Lower leg skin (tissue), 4 donors: ENCODE measurements around the gene SERAC1. TPM values are rescaled to one million over a fixed set of nuclear protein-coding genes. Genes with fewer than 3 reads are reported as not detected.

Experiments
- DNase-seq, 2 donors: peaks; one replicate each; pipeline ENCODE4 v3.0.0-alpha.2; 2019; ENCODE audit warnings: low spot score in 2 of 2
- H3K4me3 ChIP-seq: fragments of 200-600 bp; sonication (generic); 2 replicates; pipeline ENCODE4 v1.5.1; 2017; ENCODE audit warnings: mild to moderate bottlenecking, low read depth; ENCODE audit not compliant: poor library complexity, severe bottlenecking
- POLR2A ChIP-seq, 2 donors: fragments of 450-650 bp; IDR thresholded peaks; one replicate each; pipeline ENCODE4 v1.6.1; 2016 to 2017; ENCODE audit warnings: antibody characterized with exemption in 2 of 2, mild to moderate bottlenecking in 1 of 2, moderate library complexity in 1 of 2
- WGBS, 2 donors: methylation state at CpG; one replicate each; pipeline ENCODE4 v1.1.5; 2018; 5-methylcytosine and 5-hydroxymethylcytosine counted together
- intact Hi-C: fragments of 100-400 bp; cut with DNase I; formaldehyde crosslinking; loops from one replicate; pipeline ENCODE4 v1.15.0; 2023; ENCODE audit warnings: low total_unique reads
- total RNA-seq, 4 donors: library from RNA; depleted of rRNA; stranded (reverse); fragments of >200 nt; gene quantifications; one replicate each; pipeline ENCODE4 v1.1.0, GENCODE V29; 2016
- TF ChIP-seq, protein P1 (sequence below), 3 donors: fragments of 450-650 bp; IDR thresholded peaks; one replicate each; pipeline ENCODE4 v1.5.1; 2016; ENCODE audit warnings: antibody characterized with exemption in 3 of 3, mild to moderate bottlenecking in 3 of 3, moderate library complexity in 2 of 3

Gene SERAC1
- total RNA-seq, 4 donors from 2014 or later: 9.2 to 13.9 (median 11.0) TPM

DNA sequence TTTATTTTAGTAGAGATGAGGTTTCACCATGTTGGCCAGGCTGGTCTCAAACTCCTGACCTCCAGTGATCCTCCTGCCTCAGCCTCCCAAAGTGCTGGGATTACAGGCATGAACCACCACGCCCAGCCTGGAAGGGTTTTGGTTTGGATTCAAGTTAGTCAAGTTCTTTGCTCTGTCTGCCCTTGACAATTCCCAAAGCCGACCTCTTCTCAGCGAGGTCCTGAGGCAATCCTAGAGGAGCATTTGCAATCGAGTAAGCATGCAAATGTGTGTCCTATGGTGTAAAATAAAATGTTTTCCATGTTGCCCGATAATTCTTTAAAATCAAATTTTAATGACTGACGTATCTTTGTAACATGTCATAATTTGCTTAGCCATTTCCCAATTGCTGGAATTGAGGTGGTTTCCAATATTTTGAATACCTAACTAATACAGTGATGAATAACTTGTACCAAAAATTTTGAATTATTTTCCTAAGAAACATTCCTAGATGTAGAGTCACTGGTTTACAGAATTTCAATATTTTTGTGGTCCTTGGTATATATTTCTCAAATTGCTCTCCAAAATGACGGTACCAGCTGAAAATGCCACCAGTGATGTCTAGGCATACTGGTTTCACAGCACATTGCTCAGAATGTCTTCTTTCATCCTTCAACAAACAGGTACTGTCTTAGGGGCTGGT, 38.8 kb upstream of the SERAC1 start:
- intact Hi-C loops: no loop called here
- TF ChIP-seq, protein P1, sequence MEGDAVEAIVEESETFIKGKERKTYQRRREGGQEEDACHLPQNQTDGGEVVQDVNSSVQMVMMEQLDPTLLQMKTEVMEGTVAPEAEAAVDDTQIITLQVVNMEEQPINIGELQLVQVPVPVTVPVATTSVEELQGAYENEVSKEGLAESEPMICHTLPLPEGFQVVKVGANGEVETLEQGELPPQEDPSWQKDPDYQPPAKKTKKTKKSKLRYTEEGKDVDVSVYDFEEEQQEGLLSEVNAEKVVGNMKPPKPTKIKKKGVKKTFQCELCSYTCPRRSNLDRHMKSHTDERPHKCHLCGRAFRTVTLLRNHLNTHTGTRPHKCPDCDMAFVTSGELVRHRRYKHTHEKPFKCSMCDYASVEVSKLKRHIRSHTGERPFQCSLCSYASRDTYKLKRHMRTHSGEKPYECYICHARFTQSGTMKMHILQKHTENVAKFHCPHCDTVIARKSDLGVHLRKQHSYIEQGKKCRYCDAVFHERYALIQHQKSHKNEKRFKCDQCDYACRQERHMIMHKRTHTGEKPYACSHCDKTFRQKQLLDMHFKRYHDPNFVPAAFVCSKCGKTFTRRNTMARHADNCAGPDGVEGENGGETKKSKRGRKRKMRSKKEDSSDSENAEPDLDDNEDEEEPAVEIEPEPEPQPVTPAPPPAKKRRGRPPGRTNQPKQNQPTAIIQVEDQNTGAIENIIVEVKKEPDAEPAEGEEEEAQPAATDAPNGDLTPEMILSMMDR (IDR thresholded peaks at IDR 0.05): no peak
- TF ChIP-seq POLR2A (IDR thresholded peaks at IDR 0.05): no peak
- WGBS, 2 donors: 87 to 92% methylated on average over 7 of the region's 7 CpGs
- DNase-seq: no peak
- H3K4me3 ChIP-seq: no peak overlapping the region

DNA sequence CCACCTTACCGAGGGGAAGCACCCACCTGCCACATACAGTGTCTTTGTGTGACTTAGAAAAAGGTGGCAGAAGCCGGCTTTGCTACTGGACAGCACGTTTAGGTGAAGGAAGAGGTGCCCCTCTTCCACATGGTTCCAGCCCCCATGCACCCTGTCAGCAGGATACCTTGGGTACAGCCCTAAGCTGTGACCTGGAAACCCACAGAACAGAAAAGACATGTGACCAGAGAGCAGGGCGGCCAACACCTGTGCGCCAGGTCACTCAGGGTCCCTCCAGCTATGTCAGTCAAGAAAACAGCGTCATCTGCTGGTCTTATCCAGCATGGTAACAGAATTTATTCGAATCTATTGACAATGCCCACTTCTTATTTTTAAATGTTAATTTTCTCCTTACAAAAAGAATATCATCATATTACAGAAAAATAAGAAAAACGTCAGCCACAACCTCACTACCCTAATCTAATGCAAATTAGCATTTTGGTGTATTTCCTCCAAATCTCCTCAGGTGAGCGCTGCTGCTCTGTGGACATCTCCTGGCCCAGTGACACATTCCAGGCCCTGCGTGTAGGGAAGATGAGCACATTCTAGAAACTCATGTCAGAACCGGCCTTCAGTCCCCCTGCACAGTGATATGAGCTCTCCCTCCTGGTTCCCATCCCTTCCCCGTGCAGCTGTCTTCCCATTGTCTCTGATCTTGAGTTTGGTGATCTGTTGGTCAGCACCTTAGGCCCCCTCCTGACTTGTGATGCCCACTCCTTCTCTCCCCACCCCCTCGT, 37.3 kb upstream of the SERAC1 start:
- DNase-seq: no peak
- intact Hi-C loops: no loop called here
- 78 to 82% methylated on average over 13 of the region's 13 CpGs for WGBS, 2 donors
- no peak overlapping the region for H3K4me3 ChIP-seq
- TF ChIP-seq POLR2A (IDR thresholded peaks at IDR 0.05): no peak
- TF ChIP-seq, protein P1 (IDR thresholded peaks at IDR 0.05): no peak

DNA sequence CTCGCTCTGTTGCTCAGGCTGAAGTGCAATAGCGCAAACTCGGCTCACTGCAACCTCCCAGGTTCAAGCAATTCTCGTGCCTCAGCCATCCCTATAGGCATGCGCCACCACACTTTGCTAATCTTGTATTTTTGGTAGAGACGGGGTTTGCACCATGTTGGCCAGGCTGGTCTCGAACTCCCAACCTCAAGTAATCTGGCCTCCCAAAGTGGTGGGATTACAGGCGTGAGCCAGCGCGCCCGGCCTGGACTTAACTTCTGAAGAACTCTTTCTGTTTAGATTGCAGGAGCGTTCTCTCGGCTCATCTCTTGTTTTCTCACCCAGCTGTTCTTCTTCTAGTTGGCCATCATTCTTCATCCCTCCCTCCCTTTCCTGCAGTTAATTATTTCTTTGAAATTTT, 30.4 kb upstream of the SERAC1 start:
- TF ChIP-seq, protein P1 (IDR thresholded peaks at IDR 0.05): no peak
- TF ChIP-seq POLR2A (IDR thresholded peaks at IDR 0.05): no peak
- DNase-seq: no peak
- intact Hi-C loops: no loop called here
- 61 to 68% methylated on average over 13 of the region's 13 CpGs for WGBS, 2 donors
- no peak overlapping the region for H3K4me3 ChIP-seq

DNA sequence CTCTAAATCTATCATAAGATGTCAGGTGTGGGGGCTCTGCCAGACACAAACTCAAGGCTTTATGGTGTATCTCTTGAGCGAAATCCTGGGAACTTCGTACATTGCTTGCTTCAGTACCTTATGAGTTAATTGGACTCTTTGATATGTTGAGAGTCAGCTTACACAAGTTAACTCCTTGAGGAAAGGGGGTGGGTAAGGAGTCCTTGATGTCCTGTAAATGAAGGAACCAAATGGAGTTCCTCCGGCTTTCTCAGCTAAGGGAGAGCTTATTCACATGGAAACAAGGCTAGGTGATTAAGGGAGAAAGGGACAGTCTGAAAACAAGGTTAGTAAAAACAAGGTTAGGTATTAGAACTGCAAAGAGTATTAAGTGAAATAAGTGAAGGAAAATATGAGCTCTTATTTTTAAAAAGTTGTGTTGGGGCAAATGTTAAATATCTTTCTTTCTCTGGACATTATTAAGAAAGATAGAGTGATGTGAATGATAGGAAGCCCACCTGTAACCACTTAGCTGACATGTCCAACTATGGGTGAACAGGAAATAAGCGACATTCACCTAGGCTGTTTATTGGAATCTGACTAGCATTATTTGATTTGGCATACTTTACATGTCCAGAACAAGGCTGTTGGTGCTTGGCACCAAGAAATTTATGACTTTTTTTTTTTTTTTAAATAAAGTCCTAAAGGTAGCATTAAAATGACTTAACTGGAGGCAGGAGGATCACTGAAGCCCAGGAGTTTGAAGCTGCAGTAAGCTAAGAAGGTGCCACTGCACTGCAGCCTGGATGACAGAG, 26.6 kb upstream of the SERAC1 start:
- intact Hi-C loops: no loop called here
- TF ChIP-seq POLR2A (IDR thresholded peaks at IDR 0.05): no peak
- TF ChIP-seq, protein P1 (IDR thresholded peaks at IDR 0.05): no peak
- WGBS, 2 donors: 89 to 98% methylated on average over 4 of the region's 4 CpGs

DNA sequence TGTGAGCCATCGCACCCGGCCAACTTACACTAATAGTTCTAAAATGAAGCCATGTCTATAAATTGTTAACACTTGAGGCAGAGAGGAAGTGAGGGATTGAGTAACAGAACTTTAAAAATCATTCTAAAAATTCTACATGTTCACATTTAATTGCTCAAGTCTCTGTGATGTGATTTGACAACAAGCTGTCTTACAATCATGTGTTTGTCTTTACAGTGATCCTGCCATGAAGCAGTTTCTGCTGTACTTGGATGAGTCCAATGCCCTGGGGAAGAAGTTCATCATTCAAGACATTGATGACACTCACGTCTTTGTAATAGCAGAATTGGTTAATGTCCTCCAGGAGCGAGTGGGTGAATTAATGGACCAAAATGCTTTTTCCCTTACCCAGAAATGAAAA, 23.7 kb upstream of the SERAC1 start:
- 80 to 89% methylated on average over 4 of the region's 4 CpGs for WGBS, 2 donors
- DNase-seq: no peak
- no peak overlapping the region for H3K4me3 ChIP-seq
- TF ChIP-seq, protein P1 (IDR thresholded peaks at IDR 0.05): no peak
- TF ChIP-seq POLR2A (IDR thresholded peaks at IDR 0.05): no peak
- intact Hi-C loops: no loop called here

More for the DNA sequence above, 26.6 kb upstream of the SERAC1 start:
- no peak overlapping the region for H3K4me3 ChIP-seq
- no peak for DNase-seq
